ENCODE results near the gene MSANTD1.

Gene MSANTD1

GRCh38 chr4:3304831-3305609, 56.1 kb downstream of the MSANTD1 start:
- no peak for DNase-seq
- H4K91ac ChIP-seq (ENCODE audit: low read length): peak overlapping the region; percentile 56
- peak overlapping the region; percentile 39 for H4K8ac ChIP-seq (ENCODE audit: low read length)
- H3K4me2 ChIP-seq (ENCODE audit: low read length, poor library complexity, severe bottlenecking): no peak overlapping the region
- peak overlapping the region in 1 of 2 experiments; percentile 69 for H3K4me3 ChIP-seq (ENCODE audit: insufficient read depth in 1 of 2, low read depth in 1 of 2, low read length in 2 of 2)
- no peak overlapping the region for H2BK120ac ChIP-seq (ENCODE audit: low read depth, low read length)
- peaks cover 53% of the 10 kb centered on the region for H3K79me1 ChIP-seq (replicated peaks; ENCODE audit: low read length, poor library complexity, severe bottlenecking)
- H3K9ac ChIP-seq (ENCODE audit: low read length): peak overlapping the region; percentile 79
- H3K4me1 ChIP-seq (ENCODE audit: control insufficient read depth, insufficient read depth, low read depth, low read length): peaks cover 40% of the 10 kb centered on the region
- H3K23ac ChIP-seq (ENCODE audit: low read length in 2 of 2): no peak overlapping the region
- peak overlapping the region; percentile 27 to 54 for H3K4ac ChIP-seq (ENCODE audit: low read depth in 1 of 2, low read length in 2 of 2)
- peak overlapping the region; percentile 55 for H3K27ac ChIP-seq (ENCODE audit: low read length, poor library complexity, severe bottlenecking)
- no peaks in the 10 kb centered on the region for H3K9me3 ChIP-seq (ENCODE audit: control insufficient read depth, low read length)
- 92% methylated on average over 25 of the region's 25 CpGs for WGBS
- H2BK5ac ChIP-seq (ENCODE audit: low read depth, low read length, poor library complexity, severe bottlenecking): no peak overlapping the region
- peak overlapping the region; percentile 42 for H2AK5ac ChIP-seq (ENCODE audit: low read length, severe bottlenecking)
- H3K14ac ChIP-seq (ENCODE audit: low read length in 2 of 2): peak overlapping the region in 1 of 2 experiments; percentile 72
- H2BK12ac ChIP-seq (ENCODE audit: low read length in 2 of 2): no peak overlapping the region
- no peak overlapping the region for H2BK15ac ChIP-seq (ENCODE audit: low read depth, poor library complexity, severe bottlenecking)
- peak overlapping the region; percentile 6 to 40 for H3K18ac ChIP-seq (ENCODE audit: low read depth in 1 of 2, low read length in 2 of 2)
- H3K36me3 ChIP-seq (ENCODE audit: control insufficient read depth in 1 of 2, insufficient read depth in 2 of 2, low read depth in 1 of 2, low read length in 2 of 2): peaks cover 0 to 12% of the 10 kb centered on the region in 2 experiments
- H3K27me3 ChIP-seq (ENCODE audit: control insufficient read depth in 1 of 2, insufficient read depth in 1 of 2, low read length in 2 of 2): no peaks in the 10 kb centered on the region
- no peak overlapping the region for H2AFZ ChIP-seq (ENCODE audit: low read depth, low read length)

- Histone ChIP-seq H4K91ac (ENCODE audit: low read length) (peak overlapping the region; percentile 44), H3K27ac (ENCODE audit: low read length, poor library complexity, severe bottlenecking) (peak overlapping the region; percentile 55), H3K79me1 (replicated peaks; ENCODE audit: low read length, poor library complexity, severe bottlenecking) (peaks cover 53% of the 10 kb centered on the region), H3K4me1 (ENCODE audit: control insufficient read depth, insufficient read depth, low read depth, low read length) (peaks cover 38% of the 10 kb centered on the region), H3K9ac (ENCODE audit: low read length) (peak overlapping the region; percentile 79), H3K27me3 (ENCODE audit: control insufficient read depth in 1 of 2, insufficient read depth in 1 of 2, low read length in 2 of 2) (no peaks in the 10 kb centered on the region), H2AK5ac (ENCODE audit: low read length, severe bottlenecking) (peak overlapping the region; percentile 1), H3K4me3 (ENCODE audit: insufficient read depth in 1 of 2, low read depth in 1 of 2, low read length in 2 of 2) (no peak overlapping the region), H2BK12ac (ENCODE audit: low read length in 2 of 2) (peak overlapping the region; percentile 12 to 64), H2BK120ac (ENCODE audit: low read depth, low read length) (no peak overlapping the region), H3K18ac (ENCODE audit: low read depth in 1 of 2, low read length in 2 of 2) (peak overlapping the region; percentile 44 to 49), H3K14ac (ENCODE audit: low read length in 2 of 2) (peak overlapping the region in 1 of 2 experiments; percentile 72), H3K4me2 (ENCODE audit: low read length, poor library complexity, severe bottlenecking) (no peak overlapping the region), H4K8ac (ENCODE audit: low read length) (peak overlapping the region; percentile 52), H3K9me3 (ENCODE audit: control insufficient read depth, low read length) (no peaks in the 10 kb centered on the region), H2BK5ac (ENCODE audit: low read depth, low read length, poor library complexity, severe bottlenecking) (no peak overlapping the region), H3K36me3 (ENCODE audit: control insufficient read depth in 1 of 2, insufficient read depth in 2 of 2, low read depth in 1 of 2, low read length in 2 of 2) (peaks cover 0 to 12% of the 10 kb centered on the region in 2 experiments), H2BK15ac (ENCODE audit: low read depth, poor library complexity, severe bottlenecking) (no peak overlapping the region), H3K23ac (ENCODE audit: low read length in 2 of 2) (no peak overlapping the region), H2AFZ (ENCODE audit: low read depth, low read length) (no peak overlapping the region), H3K4ac (ENCODE audit: low read depth in 1 of 2, low read length in 2 of 2) (peak overlapping the region; percentile 20 to 54)
- DNase-seq: peak; percentile 73
- 74% methylated on average over 9 of the region's 9 CpGs for WGBS
Measured at GRCh38 chr4:3305610-3306371, 56.8 kb downstream of the MSANTD1 start.

Measured in mesenchymal stem cell (in vitro differentiated cells and primary cell).